GM10248 (cell line): ENCODE data around the gene ZNF37A.
"Not testable (repeated sequence)": the region's sequence is repeated elsewhere in the genome, so short reads cannot be mapped to it uniquely, and the experiment has no call there.

Experiments
- CTCF ChIA-PET: fragments of 300-600 bp; sonication (Branson Sonifier 250); formaldehyde crosslinking; extraction: SDS; loops from one replicate; lab custom pipeline; 2021; ENCODE audit warnings: antibody characterized with exemption; lab: Yijun Ruan, JAX
- POLR2A ChIA-PET: fragments of 350-650 bp; sonication (Branson Sonifier 250); formaldehyde crosslinking; extraction: SDS; loops from one replicate; lab custom pipeline; 2020; ENCODE audit warnings: antibody characterized with exemption; lab: Yijun Ruan, JAX
- DNase-seq: peaks from one replicate; pipeline ENCODE4 v3.0.0; 2012; ENCODE audit errors: extremely low spot score
- TF ChIP-seq, protein P1 (sequence below): IDR thresholded peaks from 2 replicates; pipeline ENCODE4 v1.5.1; 2012; ENCODE audit warnings: mild to moderate bottlenecking, low read depth; ENCODE audit errors: extremely low read depth, missing control alignments, control extremely low read depth

The ZNF37A gene

DNA sequence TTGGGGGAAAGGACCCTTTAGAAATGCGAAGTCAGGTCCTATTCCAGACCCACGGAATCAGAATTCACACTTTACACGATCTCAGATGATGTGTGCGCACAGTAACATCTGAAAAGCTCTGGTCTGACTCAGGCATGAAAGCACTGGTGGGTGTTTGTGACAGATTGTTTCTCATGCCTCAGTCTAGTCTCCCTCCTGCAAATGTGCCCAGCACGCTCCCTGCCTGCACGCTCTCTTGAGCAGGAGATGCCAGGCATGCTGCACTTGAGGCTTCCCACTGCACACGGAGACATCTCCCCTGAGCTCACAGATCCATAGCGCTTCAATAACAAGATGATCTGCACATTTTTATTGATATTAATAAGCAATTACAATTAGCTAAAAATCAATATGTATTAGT, 23.6 kb upstream of the ZNF37A start:
- ChIA-PET POLR2A (no interaction called here), CTCF (interaction anchor here (1.2 kb wide), 1 partner anchor 18 kb away, joined by 4 read pairs; no protein-coding TSS in a partner anchor)
- TF ChIP-seq, protein P1, sequence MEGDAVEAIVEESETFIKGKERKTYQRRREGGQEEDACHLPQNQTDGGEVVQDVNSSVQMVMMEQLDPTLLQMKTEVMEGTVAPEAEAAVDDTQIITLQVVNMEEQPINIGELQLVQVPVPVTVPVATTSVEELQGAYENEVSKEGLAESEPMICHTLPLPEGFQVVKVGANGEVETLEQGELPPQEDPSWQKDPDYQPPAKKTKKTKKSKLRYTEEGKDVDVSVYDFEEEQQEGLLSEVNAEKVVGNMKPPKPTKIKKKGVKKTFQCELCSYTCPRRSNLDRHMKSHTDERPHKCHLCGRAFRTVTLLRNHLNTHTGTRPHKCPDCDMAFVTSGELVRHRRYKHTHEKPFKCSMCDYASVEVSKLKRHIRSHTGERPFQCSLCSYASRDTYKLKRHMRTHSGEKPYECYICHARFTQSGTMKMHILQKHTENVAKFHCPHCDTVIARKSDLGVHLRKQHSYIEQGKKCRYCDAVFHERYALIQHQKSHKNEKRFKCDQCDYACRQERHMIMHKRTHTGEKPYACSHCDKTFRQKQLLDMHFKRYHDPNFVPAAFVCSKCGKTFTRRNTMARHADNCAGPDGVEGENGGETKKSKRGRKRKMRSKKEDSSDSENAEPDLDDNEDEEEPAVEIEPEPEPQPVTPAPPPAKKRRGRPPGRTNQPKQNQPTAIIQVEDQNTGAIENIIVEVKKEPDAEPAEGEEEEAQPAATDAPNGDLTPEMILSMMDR, result no peak
- DNase-seq, result no peak

- ChIA-PET CTCF (interaction anchor here (1.2 to 1.3 kb wide), 2 partner anchors 82 to 96 kb away, joined by 3 read pairs; no protein-coding TSS in a partner anchor), POLR2A (no interaction called here)
- TF ChIP-seq, protein P1, result no peak
- no peak for DNase-seq
Measured at GRCh38 chr10:38072552-38072951, 21.6 kb upstream of the ZNF37A start.

- ChIA-PET CTCF (interaction anchor here (1.4 to 1.6 kb wide), 2 partner anchors 10 to 12 kb away, joined by 3 to 4 read pairs; no protein-coding TSS in a partner anchor), POLR2A (no interaction called here)
- DNase-seq, result no peak
- TF ChIP-seq, protein P1, result no peak
Measured at GRCh38 chr10:38076687-38077086, 17.4 kb upstream of the ZNF37A start.

- CTCF ChIA-PET, result interaction anchor here (0.8 to 1.3 kb wide), 4 partner anchors 10 to 116 kb away, joined by 3 to 4 read pairs (median 3); no protein-coding TSS in a partner anchor
- POLR2A ChIA-PET, result not testable (repeated sequence)
Measured at GRCh38 chr10:38093318-38093717, 819 bp upstream of the ZNF37A start.

DNA sequence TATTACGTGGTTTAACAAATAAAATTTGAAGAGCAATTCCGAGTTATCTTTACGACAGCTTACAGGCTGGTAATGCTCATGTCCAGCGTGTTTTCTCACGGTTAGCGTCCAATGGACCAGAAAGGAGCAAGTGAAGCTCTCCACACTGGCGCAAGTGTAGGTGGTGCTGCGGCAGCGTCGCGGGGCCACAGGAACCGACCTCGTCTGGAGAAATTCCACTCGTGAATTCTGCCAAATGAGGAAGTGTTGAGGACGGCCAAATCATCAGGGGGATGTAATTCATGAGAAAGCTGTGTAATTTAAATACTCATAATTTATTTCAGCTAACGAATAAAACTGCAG, 350 bp upstream of the ZNF37A start:
- TF ChIP-seq, protein P1, result no peak
- DNase-seq, result no peak
- POLR2A ChIA-PET, result no interaction called here
- CTCF ChIA-PET, result interaction anchor here (0.8 to 1.3 kb wide), 3 partner anchors 19 to 117 kb away, joined by 3 to 4 read pairs (median 3); no protein-coding TSS in a partner anchor

More at GRCh38 chr10:38093318-38093717, 819 bp upstream of the ZNF37A start:
- not testable (repeated sequence) for DNase-seq

DNA sequence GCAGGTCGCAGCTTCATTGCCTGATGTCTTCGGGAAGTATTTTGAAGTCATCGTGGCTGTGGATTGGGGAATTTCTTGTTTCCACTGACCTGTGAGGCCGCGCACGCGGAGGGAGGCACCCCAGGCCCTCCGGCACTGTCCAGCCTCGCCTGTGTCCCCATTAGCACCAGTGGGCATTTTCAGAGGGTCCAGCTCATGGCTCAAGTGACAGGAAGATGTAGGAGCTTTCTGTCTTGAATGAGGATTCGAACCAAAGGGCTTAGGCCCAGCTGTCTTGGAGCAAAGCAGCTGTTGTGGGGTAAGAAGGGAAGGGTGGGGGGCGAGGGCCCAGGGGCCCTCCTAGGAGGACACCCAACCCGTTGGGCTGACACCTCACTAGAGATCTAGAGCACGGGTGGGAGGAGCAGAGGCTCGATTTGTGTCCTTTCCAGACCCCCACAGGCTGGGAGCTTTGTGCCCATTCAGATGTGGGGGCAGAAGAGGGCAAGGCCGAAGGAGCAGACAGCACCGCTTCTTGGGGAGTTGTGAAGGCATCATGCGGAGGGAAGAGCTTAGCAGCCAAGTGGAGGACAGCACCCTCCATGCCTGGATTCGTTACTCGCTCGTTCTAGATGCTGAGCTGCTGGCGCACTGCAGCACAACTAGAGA, 914 bp downstream of the ZNF37A start:
- no peak for DNase-seq
- TF ChIP-seq, protein P1, result no peak
- POLR2A ChIA-PET, result no interaction called here
- CTCF ChIA-PET, result interaction anchor here (1.0 to 1.5 kb wide), 2 partner anchors 13 to 85 kb away, joined by 3 to 5 read pairs; partner anchors contain the start of gene ZNF33A

- POLR2A ChIA-PET, result no interaction called here
- TF ChIP-seq, protein P1, result no peak
- CTCF ChIA-PET, result no interaction called here
- no peak for DNase-seq
Measured at GRCh38 chr10:38102880-38103279, 8.7 kb downstream of the ZNF37A start.
